Measurements from ENCODE around the gene TIAM2. TPM values are rescaled to one million over a fixed set of nuclear protein-coding genes. Genes with fewer than 3 reads are reported as not detected.

The TIAM2 gene
- polyA plus RNA-seq, 1 experiment = 12.6 TPM

DNA sequence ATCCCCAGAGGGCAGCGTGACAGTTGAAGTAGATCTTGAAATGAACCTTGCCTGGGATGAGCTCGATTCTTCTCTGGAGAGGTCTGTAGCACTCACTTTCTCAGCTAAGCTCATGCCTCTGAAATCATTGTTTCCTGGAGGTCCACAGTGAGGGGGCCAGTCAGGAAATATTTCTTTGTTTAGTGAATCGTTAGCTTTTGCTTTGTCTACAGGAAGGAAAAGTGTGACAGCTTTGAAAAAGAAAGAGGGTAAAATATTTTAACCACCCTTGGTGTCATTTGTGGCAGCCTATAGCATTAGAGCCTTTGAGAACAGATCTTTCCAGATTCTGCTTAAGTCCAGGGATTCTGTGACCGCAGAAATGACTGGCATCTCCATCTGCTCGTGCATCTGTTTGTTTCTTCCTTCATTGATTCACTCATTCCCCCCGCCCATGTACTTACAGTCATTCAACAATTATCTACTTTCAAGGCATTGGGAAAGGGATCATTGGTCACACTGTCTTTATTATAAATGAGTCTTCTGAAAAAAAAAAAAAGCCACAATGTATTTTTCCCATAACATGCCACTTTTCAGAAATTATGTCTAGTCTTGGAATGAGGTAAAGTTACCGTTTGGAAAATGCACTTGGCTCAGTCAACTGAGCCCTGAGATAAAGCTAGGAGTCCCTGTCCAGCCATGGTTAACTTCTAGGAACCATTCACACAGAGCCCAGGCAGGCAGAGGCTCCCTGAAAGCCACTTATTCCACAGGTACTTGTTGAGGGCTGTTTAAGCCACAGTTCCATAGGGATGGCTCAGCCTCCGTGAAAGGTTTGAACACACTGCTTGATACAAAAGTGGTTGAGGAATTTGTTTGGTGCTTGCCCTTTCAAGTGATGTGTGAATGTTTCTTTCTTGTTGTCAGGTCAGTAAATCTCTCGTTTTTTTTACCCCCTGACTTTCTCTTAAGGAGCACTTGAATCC, 86.0 kb downstream of the TIAM2 start:
- POLR2A ChIA-PET = no interaction called here
- CTCF ChIA-PET = no interaction called here

DNA sequence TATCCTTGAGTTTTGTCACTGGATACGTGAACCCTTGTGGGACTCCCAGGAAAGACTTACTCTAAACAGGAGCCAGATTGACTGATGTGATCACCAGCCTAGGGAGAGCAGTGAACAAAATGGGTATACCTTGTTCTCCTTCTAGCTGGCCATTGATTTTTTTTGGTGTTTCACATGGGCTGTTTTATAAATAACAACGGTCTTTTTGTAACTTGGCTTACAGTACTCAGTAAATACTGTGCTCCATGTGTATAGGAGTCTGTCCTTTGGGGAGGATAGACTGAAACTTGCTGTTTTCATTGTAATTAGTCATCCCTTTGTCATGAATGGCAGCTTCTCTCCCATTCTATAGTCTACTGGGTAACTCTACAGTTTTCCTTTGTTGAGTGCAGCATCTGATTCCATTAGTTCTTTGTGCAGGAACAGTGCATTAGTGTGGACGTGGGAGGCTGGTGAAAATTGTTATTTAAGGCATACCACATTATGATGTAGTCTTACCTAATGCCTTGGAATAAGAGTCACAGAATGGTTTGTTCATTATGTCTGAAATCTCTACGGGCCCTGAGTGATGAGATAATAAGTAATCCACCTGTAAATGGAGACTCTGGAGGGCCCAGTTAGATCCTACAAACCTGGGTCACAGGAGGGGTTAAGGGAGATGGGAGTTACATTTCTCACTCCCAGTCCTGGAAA, 89.5 kb downstream of the TIAM2 start:
- Histone ChIP-seq H3K4me3 (ENCODE audit: low read depth, low read length) (no peak overlapping the region), H3K9me3 (ENCODE audit: control insufficient read depth, insufficient read depth, low read length) (no peaks in the 10 kb centered on the region), H3K27me3 (ENCODE audit: control insufficient read depth, insufficient read depth, low read length) (no peaks in the 10 kb centered on the region), H3K27ac (ENCODE audit: low read depth, low read length) (no peak overlapping the region)
- ChIA-PET CTCF (no interaction called here), POLR2A (no interaction called here)
- DNase-seq (ENCODE audit: low read depth, low spot score) = no peak
- TF ChIP-seq, protein P1, sequence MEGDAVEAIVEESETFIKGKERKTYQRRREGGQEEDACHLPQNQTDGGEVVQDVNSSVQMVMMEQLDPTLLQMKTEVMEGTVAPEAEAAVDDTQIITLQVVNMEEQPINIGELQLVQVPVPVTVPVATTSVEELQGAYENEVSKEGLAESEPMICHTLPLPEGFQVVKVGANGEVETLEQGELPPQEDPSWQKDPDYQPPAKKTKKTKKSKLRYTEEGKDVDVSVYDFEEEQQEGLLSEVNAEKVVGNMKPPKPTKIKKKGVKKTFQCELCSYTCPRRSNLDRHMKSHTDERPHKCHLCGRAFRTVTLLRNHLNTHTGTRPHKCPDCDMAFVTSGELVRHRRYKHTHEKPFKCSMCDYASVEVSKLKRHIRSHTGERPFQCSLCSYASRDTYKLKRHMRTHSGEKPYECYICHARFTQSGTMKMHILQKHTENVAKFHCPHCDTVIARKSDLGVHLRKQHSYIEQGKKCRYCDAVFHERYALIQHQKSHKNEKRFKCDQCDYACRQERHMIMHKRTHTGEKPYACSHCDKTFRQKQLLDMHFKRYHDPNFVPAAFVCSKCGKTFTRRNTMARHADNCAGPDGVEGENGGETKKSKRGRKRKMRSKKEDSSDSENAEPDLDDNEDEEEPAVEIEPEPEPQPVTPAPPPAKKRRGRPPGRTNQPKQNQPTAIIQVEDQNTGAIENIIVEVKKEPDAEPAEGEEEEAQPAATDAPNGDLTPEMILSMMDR (IDR thresholded peaks at IDR 0.05; ENCODE audit: low read depth, low read length) = no peak

More for the DNA sequence above, 86.0 kb downstream of the TIAM2 start:
- no peak for DNase-seq (ENCODE audit: low read depth, low spot score)
- Histone ChIP-seq H3K27ac (ENCODE audit: low read depth, low read length) (no peak overlapping the region), H3K4me3 (ENCODE audit: low read depth, low read length) (no peak overlapping the region), H3K9me3 (ENCODE audit: control insufficient read depth, insufficient read depth, low read length) (no peaks in the 10 kb centered on the region), H3K27me3 (ENCODE audit: control insufficient read depth, insufficient read depth, low read length) (no peaks in the 10 kb centered on the region)
- TF ChIP-seq, protein P1 (IDR thresholded peaks at IDR 0.05; ENCODE audit: low read depth, low read length) = no peak

GRCh38 chr6:155085582-155086257, 90.6 kb downstream of the TIAM2 start:
- H3K4me3 ChIP-seq (ENCODE audit: low read depth, low read length) = no peak overlapping the region
- no peaks in the 10 kb centered on the region for H3K27me3 ChIP-seq (ENCODE audit: control insufficient read depth, insufficient read depth, low read length)
- H3K27ac ChIP-seq (ENCODE audit: low read depth, low read length) = no peak overlapping the region
- TF ChIP-seq, protein P1 (IDR thresholded peaks at IDR 0.05; ENCODE audit: low read depth, low read length) = no peak
- H3K9me3 ChIP-seq (ENCODE audit: control insufficient read depth, insufficient read depth, low read length) = no peaks in the 10 kb centered on the region
- ChIA-PET POLR2A (no interaction called here), CTCF (interaction anchor here (0.7 kb wide), 1 partner anchor 236 kb away, joined by 3 read pairs; no protein-coding TSS in a partner anchor)
- DNase-seq (ENCODE audit: low read depth, low spot score) = no peak

DNA sequence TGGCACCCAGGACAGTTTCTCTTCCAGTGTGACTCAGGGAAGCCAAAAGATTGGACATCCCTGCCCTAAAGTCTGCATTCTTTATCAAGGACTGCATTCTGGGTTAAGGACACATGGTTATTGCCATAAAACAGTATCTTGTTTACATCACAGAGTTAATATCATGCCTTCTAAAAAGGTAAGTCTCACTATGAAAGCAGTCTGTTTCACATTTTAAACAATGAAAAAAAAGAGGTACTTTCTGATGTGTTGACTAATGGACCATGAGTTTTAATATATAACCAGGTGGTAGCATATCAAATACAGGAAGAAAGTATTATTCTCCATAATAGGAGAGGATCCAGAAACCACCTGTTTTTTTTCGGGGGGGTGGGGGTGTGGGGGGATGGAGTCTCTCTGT, 93.7 kb downstream of the TIAM2 start:
- no peak overlapping the region for H3K4me3 ChIP-seq (ENCODE audit: low read depth, low read length)
- no peaks in the 10 kb centered on the region for H3K27me3 ChIP-seq (ENCODE audit: control insufficient read depth, insufficient read depth, low read length)
- H3K27ac ChIP-seq (ENCODE audit: low read depth, low read length) = no peak overlapping the region
- ChIA-PET CTCF (no interaction called here), POLR2A (no interaction called here)
- no peaks in the 10 kb centered on the region for H3K9me3 ChIP-seq (ENCODE audit: control insufficient read depth, insufficient read depth, low read length)
- no peak for DNase-seq (ENCODE audit: low read depth, low spot score)
- TF ChIP-seq, protein P1 (IDR thresholded peaks at IDR 0.05; ENCODE audit: low read depth, low read length) = no peak
